ENCODE data around the gene TEX2.

The TEX2 gene

GRCh38 chr17:64115822-64116534 lies 147.1 kb downstream of the TEX2 start:
- Histone ChIP-seq H3K27me3 (ENCODE audit: insufficient read depth, poor library complexity, severe bottlenecking) (no peaks in the 10 kb centered on the region), H3K4me3 (replicated peaks; ENCODE audit: insufficient read depth, low read length) (no peak overlapping the region), H3K27ac (replicated peaks) (no peak overlapping the region)
- TF ChIP-seq, protein P1, sequence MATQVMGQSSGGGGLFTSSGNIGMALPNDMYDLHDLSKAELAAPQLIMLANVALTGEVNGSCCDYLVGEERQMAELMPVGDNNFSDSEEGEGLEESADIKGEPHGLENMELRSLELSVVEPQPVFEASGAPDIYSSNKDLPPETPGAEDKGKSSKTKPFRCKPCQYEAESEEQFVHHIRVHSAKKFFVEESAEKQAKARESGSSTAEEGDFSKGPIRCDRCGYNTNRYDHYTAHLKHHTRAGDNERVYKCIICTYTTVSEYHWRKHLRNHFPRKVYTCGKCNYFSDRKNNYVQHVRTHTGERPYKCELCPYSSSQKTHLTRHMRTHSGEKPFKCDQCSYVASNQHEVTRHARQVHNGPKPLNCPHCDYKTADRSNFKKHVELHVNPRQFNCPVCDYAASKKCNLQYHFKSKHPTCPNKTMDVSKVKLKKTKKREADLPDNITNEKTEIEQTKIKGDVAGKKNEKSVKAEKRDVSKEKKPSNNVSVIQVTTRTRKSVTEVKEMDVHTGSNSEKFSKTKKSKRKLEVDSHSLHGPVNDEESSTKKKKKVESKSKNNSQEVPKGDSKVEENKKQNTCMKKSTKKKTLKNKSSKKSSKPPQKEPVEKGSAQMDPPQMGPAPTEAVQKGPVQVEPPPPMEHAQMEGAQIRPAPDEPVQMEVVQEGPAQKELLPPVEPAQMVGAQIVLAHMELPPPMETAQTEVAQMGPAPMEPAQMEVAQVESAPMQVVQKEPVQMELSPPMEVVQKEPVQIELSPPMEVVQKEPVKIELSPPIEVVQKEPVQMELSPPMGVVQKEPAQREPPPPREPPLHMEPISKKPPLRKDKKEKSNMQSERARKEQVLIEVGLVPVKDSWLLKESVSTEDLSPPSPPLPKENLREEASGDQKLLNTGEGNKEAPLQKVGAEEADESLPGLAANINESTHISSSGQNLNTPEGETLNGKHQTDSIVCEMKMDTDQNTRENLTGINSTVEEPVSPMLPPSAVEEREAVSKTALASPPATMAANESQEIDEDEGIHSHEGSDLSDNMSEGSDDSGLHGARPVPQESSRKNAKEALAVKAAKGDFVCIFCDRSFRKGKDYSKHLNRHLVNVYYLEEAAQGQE (IDR thresholded peaks at IDR 0.05; ENCODE audit: insufficient replicate concordance, low read depth) = no peak
- TF ChIP-seq GABPA (IDR thresholded peaks at IDR 0.05; ENCODE audit: low read depth) = no peak
- no peak for TF ChIP-seq CTCF (IDR thresholded peaks at IDR 0.05; ENCODE audit: insufficient read depth, low read length)
- no peak for TF ChIP-seq SPI1 (IDR thresholded peaks at IDR 0.05; ENCODE audit: borderline replicate concordance, low read depth)
- no peak for TF ChIP-seq POLR2AphosphoS5 (IDR thresholded peaks at IDR 0.05; ENCODE audit: low read depth)
- peak in 1 of 2 experiments; percentile 74 for DNase-seq (ENCODE audit: low read depth in 1 of 2, low spot score in 1 of 2)

DNA sequence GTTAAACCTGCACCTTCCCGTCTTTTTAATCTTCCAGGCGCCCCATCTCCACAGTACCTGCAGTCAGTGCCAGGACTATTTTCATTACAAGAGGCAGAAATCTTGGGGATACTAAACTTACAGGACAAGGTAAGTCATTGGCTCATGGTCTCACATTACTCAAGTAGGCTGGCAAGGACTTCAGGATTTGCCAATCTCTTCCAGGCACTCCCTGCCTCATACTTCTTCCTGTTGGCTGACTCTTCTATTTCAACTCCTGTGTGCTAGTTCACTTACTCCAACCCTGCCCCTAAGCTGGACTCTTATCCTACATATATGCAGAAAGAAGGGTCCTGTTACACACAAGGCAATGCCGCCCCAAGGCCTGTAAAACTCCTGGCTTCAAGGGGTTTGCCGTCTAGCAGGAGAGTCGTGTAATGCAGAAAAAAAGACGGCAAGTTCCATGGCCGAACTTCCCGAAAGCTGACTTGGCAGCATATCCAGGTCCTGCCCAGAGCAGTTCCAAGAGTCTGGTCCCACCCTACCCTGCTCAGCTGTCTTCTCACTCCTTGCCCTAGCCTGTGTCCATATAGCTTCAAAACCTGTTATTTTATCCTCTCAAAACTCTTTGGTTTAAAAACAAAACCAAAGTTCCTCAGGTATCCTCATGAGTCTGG lies 147.9 kb downstream of the TEX2 start:
- TF ChIP-seq CTCF (IDR thresholded peaks at IDR 0.05; ENCODE audit: insufficient read depth, low read length) (no peak), GABPA (IDR thresholded peaks at IDR 0.05; ENCODE audit: low read depth) (no peak), POLR2AphosphoS5 (IDR thresholded peaks at IDR 0.05; ENCODE audit: low read depth) (no peak), SPI1 (IDR thresholded peaks at IDR 0.05; ENCODE audit: borderline replicate concordance, low read depth) (no peak)
- TF ChIP-seq, protein P1 (IDR thresholded peaks at IDR 0.05; ENCODE audit: insufficient replicate concordance, low read depth) = no peak
- no peaks in the 10 kb centered on the region for H3K27me3 ChIP-seq (ENCODE audit: insufficient read depth, poor library complexity, severe bottlenecking)
- H3K27ac ChIP-seq (replicated peaks) = no peak overlapping the region
- DNase-seq (ENCODE audit: low read depth in 1 of 2, low spot score in 1 of 2) = no peak
- H3K4me3 ChIP-seq (replicated peaks; ENCODE audit: insufficient read depth, low read length) = no peak overlapping the region

DNA sequence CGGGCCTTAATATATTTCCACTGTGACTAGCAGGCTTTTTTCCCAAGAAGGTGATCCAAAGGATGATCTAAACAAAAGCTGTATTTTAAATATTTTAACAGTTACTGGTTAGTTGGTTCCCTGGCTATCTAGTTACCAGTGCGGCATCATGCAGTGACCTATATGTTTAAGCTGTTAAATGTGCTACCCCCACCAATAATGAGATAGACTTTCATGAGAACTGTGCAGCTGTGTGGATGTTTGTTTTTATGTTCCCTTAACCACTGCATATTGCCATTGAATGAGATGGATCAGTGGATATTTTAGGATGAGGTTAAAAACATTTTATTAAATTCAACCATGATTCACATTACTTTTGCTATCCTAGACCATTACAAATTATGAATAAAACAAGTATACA lies 150.1 kb downstream of the TEX2 start:
- no peak for TF ChIP-seq SPI1 (IDR thresholded peaks at IDR 0.05; ENCODE audit: borderline replicate concordance, low read depth)
- TF ChIP-seq, protein P1 (IDR thresholded peaks at IDR 0.05; ENCODE audit: insufficient replicate concordance, low read depth) = no peak
- no peak for TF ChIP-seq CTCF (IDR thresholded peaks at IDR 0.05; ENCODE audit: insufficient read depth, low read length)
- TF ChIP-seq POLR2AphosphoS5 (IDR thresholded peaks at IDR 0.05; ENCODE audit: low read depth) = no peak
- no peak for TF ChIP-seq GABPA (IDR thresholded peaks at IDR 0.05; ENCODE audit: low read depth)
- DNase-seq (ENCODE audit: low read depth in 1 of 2, low spot score in 1 of 2) = no peak
- Histone ChIP-seq H3K4me3 (replicated peaks; ENCODE audit: insufficient read depth, low read length) (no peak overlapping the region), H3K27me3 (ENCODE audit: insufficient read depth, poor library complexity, severe bottlenecking) (no peaks in the 10 kb centered on the region), H3K27ac (replicated peaks) (peak overlapping the region; percentile 11; the same call in 1 of the 2 replicates)

All from HL-60 (cell line).